Measurements from ENCODE around the gene SPATA25.
"Not testable (repeated sequence)": the region's sequence is repeated elsewhere in the genome, so short reads cannot be mapped to it uniquely, and the experiment has no call there.

The SPATA25 gene, protein sequence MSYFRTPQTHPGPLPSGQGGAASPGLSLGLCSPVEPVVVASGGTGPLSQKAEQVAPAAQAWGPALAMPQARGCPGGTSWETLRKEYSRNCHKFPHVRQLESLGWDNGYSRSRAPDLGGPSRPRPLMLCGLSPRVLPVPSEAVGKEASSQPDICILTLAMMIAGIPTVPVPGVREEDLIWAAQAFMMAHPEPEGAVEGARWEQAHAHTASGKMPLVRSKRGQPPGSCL

DNA sequence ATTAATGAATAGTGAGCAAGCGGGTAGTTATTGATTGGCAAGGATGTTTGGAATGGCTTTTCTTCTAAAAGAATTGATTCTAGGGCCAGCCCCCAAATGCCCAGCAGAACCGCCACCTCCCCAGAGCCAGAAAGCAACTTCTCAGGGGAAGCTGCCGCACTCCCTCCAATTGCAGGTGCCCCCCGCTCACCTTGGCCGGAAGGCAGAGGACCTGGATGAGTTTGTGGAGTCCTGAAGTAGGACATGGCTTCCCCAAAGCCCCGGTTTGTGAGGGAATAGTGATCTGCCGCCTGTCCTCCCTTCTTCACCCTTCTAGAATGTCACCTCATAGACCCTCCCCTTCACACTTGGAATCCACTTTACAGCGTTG, at the start of gene SPATA25:
SPATA25 (minus strand) TSS at position 277 of the 370 bp plus-strand sequence; CDS start at position 245, 32 bp downstream.
- no peak for DNase-seq (ENCODE audit: low spot score)

DNA sequence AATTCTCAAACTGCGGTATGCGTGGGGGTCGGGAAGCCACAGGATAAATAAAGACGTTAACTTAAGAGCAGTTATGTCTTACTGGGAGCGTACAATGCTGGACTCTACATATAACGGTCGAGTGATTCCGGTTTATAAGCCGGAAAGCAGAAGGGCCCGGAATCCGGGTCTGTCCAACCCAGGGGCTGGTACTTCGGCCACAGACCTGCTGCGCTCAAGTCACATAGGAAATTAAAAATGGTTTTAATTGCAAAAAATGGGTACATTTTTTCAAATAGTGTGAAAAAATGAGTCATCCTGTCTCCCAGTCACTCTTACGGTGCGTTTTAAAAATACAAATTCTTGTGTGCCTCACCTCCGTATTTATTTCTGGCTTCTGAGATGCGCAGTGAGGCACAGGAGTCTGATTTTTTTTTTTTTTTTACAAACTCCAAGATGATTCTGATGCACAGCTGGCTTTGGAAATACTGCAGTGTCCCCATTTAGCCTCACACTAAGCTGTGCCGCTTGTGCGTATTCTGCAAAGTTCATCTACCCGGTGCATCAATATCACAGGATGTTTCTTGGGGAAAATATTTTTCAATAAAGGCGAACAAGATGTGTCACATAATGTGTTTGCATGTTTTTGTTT, 48.1 kb upstream of the SPATA25 start:
- peak; percentile 79 for DNase-seq (ENCODE audit: low spot score)

DNA sequence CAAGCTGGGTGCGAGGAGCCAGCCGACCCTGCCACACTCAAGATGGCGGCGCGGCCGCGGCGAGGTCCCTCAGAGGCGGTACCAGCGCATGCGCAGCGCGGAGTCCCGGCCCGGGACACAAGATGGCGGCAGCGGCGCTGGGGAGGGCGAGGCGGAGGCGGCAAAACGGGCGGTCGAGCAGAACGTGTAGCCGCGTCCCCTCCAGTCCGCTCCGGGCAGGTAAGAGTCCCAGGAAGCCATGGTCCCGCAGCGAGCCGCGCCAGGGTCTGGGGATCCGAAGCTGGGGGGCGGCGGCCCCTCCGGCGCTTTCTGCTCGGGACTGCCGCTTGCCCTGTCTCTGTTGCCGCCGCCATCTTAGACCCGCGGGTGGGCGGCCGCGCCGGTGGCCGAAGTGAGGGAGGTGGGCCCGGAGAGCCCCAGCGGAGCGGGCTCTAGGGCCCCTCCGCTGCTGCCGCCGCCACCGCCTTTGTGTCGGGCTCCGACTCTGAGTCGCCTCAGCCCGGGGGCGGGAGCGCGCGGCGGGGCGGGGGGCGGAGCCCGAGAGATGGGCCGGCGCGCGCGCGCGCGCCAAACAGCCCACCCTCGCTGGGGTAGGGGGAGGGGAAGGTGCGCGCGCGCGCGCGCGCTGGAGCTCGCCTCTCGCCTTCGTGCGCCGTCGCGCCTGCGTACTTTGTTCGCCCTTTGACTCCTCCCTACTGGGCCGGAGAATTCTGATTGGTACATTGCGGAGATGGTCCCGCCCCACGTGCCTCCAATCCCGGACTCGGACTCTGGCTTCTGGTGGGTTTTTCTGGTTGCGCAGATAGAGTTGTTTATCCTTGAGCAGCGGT, 47.4 kb upstream of the SPATA25 start, which contains the start of gene PCIF1:
PCIF1 (plus strand) TSS at position 98 of the 830 bp plus-strand sequence. CDS start 4,317 bp downstream, outside the sequence.
- DNase-seq (ENCODE audit: low spot score) = peak; percentile 98

DNA sequence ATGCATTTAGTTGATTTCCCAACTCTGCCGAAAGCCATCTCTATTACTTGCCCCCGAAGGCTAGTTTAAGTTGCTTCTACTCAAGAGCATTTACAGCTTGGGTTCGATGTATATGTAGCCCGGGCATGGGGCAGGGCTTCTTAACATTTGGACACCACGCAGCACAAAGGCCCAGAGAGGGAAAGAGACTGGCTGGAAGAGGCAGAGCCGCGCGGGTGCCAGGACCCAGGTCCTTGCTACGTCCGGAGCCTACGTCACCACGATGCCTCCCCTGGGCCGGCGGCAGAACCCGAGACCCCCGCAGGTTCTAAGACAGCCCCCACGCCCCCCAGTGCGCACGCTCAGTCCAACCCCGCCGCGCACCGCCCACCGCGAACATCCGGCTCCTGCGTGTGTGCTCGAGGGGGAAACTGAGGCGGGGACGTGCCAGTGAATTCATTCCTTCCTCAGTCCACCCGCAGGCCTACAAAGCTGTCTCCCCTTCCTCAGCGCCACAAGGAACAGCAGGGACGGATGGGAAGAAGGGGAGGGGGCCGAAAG, 46.7 kb upstream of the SPATA25 start:
- peak; percentile 77 for DNase-seq (ENCODE audit: low spot score)

DNA sequence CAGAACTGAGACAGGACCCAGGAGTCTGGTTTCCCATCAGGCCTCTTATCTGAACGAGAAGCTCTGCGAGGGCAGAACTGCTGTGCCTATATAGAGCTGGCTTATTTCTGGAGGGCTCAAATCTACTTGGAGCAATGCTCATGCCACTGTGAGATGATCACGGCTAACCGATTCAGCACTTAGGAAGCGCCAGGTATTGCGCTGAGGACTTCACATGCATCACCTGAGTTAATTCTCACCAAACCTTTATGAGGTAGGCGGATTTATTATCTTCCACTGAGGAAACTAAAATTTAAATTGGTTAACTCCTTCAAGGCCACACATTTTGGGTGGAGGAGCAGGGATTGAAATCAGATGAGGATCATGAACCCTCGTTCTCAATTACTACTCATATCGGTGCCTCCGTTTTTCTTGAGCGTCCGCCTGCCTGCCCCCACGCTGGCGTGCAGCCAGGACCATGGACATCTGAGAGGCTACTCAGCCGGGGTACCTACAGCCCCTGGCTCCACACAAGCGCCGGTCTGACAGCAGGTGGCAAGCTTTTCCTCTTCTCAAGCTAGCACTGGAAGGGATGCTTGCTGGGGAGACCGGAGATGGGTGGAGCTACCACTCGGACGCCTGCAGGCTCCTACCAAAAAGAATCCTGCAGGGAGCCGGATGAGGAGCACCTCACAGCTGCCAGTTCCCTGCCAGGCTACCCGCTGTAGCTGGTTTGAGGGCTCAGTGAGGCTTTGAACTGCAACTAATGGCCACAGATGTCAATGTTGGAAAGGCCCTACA, 46.0 kb upstream of the SPATA25 start:
- DNase-seq (ENCODE audit: low spot score) = peak; percentile 96

DNA sequence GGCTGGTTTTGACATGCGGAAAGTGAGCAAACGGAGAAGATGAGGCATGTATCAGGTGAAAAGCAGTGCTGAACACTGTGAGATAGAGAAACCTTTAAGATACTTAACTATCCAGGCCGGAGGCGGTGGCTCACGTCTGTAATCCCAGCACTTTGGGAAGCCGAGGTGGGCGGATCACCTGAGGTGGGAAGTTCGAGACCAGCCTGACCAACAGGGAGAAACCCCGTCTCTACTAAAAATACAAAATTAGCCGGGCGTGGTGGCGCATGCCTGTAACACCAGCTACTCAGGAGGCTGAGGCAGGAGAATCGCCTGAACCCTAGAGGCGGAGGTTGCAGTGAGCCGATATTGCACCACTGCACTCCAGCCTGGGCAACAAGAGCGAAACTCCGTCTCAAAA, 44.3 kb upstream of the SPATA25 start:
- not testable (repeated sequence) for DNase-seq (ENCODE audit: low spot score)

DNA sequence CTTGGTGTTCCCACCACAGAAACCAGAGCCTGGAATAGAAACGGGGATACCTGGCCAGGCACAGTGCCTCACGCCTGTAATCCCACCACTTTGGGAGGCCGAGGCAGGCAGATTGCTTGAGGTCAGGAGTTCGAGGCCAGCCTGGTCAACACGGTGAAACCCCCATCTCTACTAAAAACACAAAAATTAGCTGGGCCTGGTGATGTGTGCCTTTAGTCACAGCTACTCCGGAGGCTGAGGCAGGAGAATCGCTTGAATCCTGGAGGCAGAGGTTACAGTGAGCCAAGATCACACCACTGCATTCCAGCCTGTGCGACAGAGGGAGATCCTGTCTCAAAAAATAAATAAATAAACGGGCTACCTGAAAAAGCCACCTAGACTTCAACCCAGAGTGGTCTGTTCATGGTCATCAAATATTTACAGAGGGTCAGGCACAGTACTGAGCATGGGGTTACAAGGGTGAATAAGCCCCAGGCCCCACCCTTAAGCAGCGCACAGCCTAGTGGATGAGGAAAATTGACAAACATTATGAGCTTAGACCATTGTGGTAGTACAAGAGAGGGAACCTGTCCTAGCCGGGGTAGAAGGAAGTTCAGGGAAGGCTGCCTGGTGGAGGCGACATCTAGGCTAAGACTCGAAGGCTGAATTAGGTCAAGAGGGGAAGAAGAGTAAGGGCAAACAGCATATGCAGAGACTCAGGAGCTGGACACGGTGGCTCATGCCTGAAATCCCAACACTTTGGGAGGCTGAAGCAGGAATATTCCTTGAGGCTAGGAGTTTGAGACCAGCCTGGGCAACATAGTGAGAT, 39.9 kb upstream of the SPATA25 start:
- DNase-seq (ENCODE audit: low spot score) = no peak

DNA sequence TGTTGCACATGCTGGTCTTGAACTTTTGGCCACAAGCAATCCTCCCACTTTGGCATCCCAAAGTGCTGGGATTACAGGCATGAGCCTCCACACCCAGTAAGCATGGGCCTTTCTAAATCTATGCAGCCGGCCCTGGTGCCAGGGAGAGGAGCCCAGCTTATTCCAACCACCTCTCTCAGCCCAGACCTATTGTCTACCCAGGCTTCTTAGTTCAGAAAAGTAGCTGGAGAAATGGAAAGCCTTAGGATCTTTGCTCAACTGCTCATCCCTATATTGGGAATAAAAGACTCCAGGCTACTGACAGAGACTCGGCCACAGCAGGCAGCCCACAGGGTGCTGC, 39.3 kb upstream of the SPATA25 start:
- DNase-seq (ENCODE audit: low spot score) = no peak

DNA sequence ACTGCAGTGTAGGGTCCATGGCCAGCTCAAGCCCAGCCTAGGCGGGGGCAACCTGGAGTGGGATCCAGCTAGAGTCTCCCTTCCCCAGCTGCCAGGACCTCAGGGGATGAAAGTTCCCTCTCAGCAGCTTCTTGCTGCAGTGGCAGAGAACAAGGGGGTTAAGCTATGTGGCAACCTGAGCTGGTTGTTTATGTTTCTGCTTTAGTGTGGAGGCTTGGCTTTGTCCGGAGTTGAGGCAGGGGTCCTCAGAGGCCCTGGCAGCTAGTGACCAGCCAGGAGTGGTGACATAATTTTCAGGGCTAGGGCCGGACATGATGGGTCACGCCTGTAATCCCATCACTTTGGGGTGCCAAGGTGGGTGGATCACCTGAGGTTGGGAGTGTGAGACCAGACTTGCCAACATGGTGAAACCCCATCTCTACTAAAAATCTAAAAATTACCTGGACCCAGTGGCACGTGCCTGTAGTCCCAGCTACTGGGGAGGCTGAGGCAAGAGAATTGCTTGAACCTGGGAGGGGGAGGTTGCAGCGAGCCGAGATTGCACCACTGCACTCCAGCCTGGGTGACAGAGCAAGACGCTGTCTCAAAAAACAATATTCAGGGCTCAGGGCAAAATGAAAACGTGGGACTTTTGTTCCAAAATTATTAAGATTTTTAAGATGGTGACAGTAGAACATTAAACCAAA, 38.5 kb upstream of the SPATA25 start:
- DNase-seq (ENCODE audit: low spot score) = no peak

DNA sequence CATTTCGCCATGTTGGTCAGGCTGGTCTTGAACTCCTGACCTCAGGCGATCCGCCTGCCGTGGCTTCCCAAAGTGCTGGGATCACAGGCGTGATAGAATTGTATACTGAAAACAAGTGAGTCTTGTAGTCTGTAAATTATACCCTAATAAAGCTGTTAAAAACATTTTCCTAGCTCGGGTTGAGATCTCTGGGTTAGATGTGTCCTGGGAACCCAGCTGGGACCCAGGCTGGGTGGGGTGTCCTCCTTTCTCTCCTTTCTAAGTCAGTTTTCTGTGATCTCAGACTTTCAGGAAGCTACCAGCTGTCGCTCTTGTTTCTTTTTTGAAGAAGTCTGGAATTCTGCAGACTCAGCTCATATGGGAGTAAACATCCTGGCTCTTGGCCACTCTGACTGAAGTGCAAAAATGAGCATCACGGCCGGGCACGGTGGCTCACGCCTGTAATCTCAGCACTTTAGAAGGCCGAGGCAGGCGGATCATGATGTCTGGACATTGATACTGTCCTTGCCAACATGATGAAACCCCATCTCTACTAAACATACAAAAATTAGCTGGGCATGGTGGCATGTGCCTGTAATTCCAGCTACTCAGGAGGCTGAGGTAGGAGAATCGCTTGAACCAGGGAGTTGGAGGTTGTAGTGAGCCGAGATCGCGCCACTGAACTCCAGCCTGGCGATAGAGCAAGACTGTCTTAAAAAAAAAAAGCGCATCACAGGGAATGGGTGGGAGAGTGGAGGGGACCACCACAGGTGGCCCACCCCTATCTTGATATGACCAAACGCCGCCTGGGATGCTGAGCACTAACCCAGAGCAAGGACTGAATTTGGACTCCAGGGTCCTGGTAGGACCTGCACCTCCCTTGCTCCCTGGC, 37.2 kb upstream of the SPATA25 start:
- no peak for DNase-seq (ENCODE audit: low spot score)

DNA sequence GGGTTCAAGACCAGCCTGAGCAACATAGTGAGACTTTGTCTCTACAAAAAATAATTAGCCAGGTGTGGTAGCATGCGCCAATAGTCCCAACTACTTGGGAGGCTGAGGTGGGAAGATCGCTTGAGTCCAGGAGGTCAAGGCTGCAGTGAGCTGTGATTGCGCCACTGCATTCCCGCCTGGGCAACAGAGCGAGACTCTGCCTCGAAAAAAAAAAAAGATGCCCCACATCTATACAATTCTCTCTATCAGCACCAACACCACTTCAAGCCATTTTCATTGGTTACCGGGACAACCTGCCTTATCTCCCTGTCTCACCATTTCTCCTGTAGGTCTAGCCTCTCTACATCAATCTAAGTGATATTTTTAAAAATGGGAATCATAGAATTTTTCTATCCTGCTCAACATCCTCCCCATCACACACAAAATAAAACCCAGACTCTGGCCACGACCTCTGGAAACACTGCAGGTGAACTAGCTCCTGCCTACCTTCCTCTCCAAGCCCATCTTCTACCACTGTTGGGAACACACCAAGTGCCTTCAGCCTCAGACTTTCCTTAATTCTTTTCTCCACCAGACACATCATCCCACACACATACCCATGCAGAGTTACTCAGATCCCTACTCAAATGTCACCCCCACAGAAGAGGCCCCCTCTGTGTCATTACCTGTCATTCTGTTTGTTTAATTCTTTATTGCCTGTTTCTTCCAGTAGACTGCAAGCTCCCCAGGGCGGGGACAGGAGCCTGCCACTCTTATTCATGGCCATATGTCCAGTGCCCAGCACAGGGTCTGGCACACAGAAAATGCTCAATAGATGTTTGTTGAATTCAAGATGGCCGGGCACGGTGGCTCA, 34.1 kb upstream of the SPATA25 start:
- DNase-seq (ENCODE audit: low spot score) = no peak

DNA sequence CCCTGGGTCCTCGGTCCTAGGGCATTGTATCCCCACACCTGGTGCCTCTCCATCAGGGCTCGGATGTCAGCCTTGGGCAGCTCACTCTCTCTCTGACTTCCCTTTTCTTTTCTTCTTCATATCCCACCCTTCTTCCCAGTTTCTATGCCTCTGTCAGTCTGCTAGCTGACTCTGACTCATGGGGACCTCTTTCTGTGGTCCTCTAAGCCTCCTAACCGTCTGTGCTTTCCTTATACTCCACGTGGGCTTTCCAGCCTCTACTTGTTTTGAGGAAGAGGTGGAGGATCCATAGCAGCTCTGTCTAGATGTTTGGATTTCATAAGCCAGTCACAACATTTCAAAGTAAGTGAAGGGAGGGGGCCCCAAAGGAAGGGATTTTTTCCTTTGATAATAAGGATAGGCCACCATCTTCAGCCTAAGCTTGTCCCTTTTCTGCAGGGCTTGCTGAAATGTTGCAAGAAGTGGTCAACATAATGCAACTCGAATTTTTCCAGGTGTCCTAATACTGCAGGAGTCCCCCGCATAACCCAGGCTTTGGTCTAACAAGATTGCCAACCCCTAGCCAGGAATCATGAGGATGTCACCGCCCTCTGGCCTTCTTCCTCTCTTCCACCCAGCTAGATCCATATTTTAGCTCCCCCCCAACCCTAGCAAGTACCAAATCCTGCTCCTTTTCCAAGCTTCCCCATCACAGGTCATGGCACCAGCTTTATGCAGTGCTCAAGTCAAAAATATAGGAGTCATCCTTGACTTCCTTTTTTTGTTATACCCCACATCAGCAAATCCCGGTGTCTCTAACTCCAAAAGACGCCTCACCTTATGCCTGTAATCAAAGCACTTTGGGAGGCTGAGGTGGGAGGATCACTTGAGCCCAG, 33.3 kb upstream of the SPATA25 start:
- DNase-seq (ENCODE audit: low spot score) = no peak

DNA sequence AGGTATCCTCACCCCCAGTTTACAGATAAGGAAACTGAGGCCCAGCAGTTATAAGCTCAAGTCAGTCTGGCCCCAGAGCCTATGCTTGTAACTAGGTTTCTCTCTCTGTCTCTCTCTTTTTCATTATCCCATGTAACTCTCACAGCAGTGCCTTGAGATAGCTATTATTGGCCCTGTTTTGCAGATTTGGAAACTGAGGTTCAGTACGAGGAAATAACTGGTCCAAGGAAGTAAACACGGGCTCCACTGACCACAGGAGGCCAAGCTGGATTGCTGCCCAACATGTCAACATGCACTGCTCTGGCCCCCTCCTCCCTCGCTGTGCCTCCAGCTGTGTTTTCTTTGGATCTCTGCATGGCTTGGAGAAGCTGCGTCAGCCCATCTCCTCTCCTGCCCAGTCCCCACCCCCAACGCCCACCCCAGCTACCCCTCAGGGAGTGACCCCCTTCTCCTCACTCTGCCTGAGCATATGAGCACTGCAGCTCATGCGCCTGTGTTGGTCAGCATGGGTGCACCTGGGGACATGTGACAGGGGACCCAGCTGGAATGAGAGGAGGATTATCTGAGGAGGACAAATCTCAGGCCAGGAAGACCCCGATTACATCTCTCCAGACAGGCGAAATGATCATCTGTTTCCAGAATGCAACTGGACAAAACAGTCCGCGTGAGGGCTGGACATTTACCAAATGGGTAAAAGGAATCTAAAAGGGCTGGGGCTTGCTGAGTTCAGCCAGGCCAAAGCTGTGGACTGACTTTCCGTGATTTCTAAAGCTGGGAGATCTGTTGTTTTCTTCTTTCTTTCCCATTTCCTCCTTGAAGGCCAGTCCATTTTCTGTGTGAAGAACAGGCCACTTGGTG, 32.3 kb upstream of the SPATA25 start:
- no peak for DNase-seq (ENCODE audit: low spot score)

DNA sequence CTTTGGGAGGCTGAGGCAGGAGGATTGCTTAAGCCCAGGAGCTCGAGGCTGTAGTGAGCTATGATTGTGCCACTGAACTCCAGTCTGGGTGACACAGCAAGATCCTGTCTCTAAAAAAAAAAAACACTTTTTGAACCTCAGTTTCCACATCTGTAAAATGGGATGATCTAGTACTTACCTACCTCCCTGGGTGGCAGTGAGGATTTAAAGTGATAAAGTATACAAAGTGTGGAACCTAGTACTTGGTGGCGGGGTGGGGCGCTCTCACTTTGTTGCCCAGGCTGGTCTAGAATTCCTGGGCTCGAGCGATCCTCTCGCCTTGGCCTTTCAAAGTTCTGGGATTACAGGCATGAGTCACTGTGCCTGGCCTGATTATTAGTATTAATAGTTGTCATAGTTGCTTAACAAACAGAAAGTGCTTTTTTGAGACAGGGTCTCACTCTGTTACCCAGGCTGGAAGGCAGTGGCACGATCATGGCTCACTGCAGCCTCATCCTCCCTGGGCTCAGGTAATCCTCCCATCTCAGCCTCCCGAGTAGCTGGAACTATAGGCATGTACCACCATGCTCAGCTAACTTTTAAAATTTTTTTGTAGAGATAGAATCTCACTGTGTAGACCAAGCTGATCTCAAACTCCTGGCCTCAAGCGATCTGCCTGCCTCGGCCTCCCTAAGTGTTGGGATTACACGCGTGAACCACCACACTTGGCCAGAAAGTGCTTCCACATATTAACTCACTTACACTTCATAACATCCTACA, 31.5 kb upstream of the SPATA25 start:
- no peak for DNase-seq (ENCODE audit: low spot score)

DNA sequence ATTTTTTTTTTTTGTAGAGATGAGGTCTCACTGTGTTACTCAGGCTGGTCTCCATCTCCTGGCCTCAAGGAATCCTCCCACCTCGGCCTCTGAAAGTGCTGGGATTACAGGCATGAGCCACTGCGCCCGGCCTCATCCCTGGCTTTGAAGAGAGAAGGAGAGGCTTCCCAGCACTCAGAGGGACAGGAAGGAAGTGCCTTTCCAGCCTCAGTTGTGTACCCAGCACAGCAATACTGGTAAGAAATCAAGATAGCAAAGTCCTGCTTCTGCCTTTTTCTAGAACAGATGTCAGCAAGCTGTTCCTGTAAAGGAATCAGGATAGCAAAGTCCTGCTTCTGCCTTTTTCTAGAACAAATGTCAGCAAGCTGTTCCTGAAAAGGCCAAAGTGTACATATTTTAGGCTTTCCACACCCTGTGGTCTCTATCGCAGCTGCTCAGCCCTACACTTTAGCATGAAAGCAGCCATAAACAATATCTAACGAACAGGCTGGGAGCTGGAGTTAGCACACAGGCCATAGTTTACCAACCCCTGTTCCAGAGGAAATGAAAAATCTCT, 30.8 kb upstream of the SPATA25 start:
- DNase-seq (ENCODE audit: low spot score) = no peak

DNA sequence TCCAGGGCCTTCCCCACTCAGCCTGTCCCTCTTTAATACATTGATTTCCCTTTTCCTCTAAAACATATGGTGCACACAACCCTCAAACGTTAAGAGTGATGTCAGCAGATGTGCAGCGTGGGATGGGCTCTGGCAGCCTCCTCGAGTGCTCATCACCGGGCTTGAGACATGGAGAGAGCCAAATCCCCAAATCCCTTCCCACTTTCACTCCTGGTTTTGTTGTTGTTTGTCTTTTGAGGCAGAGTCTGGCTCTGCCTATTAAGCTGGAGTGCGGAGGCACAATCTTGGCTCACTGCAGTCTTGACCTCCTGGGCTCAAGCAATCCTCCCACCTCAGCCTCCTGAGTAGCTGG, 30.3 kb upstream of the SPATA25 start:
- no peak for DNase-seq (ENCODE audit: low spot score)

All from RKO (cell line).